ENCODE measurements around the gene DUSP8. TPM values are rescaled to one million over a fixed set of nuclear protein-coding genes. Genes with fewer than 3 reads are reported as not detected.

The DUSP8 gene
- total RNA-seq, 1 donor from 2014 or later: 15.3 TPM

- intact Hi-C loops (cut with micrococcal nuclease): no loop called here
- Histone ChIP-seq H3K27ac (replicated peaks) (peak overlapping the region; percentile 46), H3K27me3 (ENCODE audit: low read depth) (no peaks in the 10 kb centered on the region), H3K4me3 (no peak overlapping the region), H3K9me3 (replicated peaks) (no peaks in the 10 kb centered on the region), H3K36me3 (no peaks in the 10 kb centered on the region), H3K4me1 (peaks cover 99% of the 10 kb centered on the region)
- TF ChIP-seq, protein P1, sequence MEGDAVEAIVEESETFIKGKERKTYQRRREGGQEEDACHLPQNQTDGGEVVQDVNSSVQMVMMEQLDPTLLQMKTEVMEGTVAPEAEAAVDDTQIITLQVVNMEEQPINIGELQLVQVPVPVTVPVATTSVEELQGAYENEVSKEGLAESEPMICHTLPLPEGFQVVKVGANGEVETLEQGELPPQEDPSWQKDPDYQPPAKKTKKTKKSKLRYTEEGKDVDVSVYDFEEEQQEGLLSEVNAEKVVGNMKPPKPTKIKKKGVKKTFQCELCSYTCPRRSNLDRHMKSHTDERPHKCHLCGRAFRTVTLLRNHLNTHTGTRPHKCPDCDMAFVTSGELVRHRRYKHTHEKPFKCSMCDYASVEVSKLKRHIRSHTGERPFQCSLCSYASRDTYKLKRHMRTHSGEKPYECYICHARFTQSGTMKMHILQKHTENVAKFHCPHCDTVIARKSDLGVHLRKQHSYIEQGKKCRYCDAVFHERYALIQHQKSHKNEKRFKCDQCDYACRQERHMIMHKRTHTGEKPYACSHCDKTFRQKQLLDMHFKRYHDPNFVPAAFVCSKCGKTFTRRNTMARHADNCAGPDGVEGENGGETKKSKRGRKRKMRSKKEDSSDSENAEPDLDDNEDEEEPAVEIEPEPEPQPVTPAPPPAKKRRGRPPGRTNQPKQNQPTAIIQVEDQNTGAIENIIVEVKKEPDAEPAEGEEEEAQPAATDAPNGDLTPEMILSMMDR (IDR thresholded peaks at IDR 0.05; ENCODE audit: borderline replicate concordance): no peak
- DNase-seq: no peak
Observed at GRCh38 chr11:1520209-1520662, 51.8 kb downstream of the DUSP8 start.

- TF ChIP-seq, protein P1 (IDR thresholded peaks at IDR 0.05; ENCODE audit: borderline replicate concordance): no peak
Observed at GRCh38 chr11:1519028-1520010, 52.8 kb downstream of the DUSP8 start.

DNA sequence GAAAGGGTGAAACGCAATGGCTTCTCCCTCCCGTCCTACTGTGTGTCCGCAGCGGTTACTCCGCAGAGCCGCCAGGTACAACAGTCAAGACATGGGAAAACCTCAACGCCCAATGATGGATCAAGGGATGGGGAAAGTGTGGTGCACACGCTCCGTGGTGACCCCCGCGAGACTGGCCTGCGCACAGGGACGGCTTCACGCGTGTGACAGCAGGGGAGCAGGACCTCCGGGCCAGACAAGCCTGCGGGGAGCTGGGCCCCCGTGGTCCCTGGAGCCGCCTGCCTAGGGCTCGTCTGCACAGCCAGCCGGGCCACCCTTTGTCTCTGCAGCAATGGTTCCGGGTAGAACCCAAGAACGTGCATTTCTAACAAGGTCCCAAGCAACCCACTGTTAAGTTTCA lies 53.8 kb downstream of the DUSP8 start:
- no peaks in the 10 kb centered on the region for H3K36me3 ChIP-seq
- H3K4me3 ChIP-seq: no peak overlapping the region
- intact Hi-C loops (cut with micrococcal nuclease): loop anchor here (10.0 kb wide), 1 partner anchor 314 kb away; no protein-coding TSS in a partner anchor
- TF ChIP-seq, protein P1 (IDR thresholded peaks at IDR 0.05; ENCODE audit: borderline replicate concordance): no peak
- DNase-seq: peak; percentile 10
- H3K27ac ChIP-seq (replicated peaks): no peak overlapping the region
- H3K4me1 ChIP-seq: peaks cover 99% of the 10 kb centered on the region
- H3K27me3 ChIP-seq (ENCODE audit: low read depth): no peaks in the 10 kb centered on the region
- no peaks in the 10 kb centered on the region for H3K9me3 ChIP-seq (replicated peaks)

More at GRCh38 chr11:1519028-1520010, 52.8 kb downstream of the DUSP8 start:
- H3K9me3 ChIP-seq (replicated peaks): no peaks in the 10 kb centered on the region
- no peaks in the 10 kb centered on the region for H3K36me3 ChIP-seq
- no peaks in the 10 kb centered on the region for H3K27me3 ChIP-seq (ENCODE audit: low read depth)
- intact Hi-C loops (cut with micrococcal nuclease): loop anchor here (10.0 kb wide), 1 partner anchor 315 kb away; no protein-coding TSS in a partner anchor
- peak; percentile 2 for DNase-seq
- H3K27ac ChIP-seq (replicated peaks): no peak overlapping the region
- H3K4me3 ChIP-seq: no peak overlapping the region
- peaks cover 99% of the 10 kb centered on the region for H3K4me1 ChIP-seq

- DNase-seq: peak; percentile 11
- intact Hi-C loops (cut with micrococcal nuclease): loop anchor here (10.0 kb wide), 1 partner anchor 313 kb away; no protein-coding TSS in a partner anchor
- Histone ChIP-seq H3K36me3 (no peaks in the 10 kb centered on the region), H3K9me3 (replicated peaks) (no peaks in the 10 kb centered on the region), H3K4me1 (peaks cover 95% of the 10 kb centered on the region), H3K27me3 (ENCODE audit: low read depth) (no peaks in the 10 kb centered on the region), H3K4me3 (no peak overlapping the region), H3K27ac (replicated peaks) (no peak overlapping the region)
- TF ChIP-seq, protein P1 (IDR thresholded peaks at IDR 0.05; ENCODE audit: borderline replicate concordance): no peak
Observed at GRCh38 chr11:1517117-1518005, 54.7 kb downstream of the DUSP8 start.

Measured in left ventricle myocardium inferior (tissue), 1 donor.